Raji (cell line): ENCODE results near the gene SEPTIN1.

ENCODE experiments used
- POLR2A ChIP-seq: IDR thresholded peaks from 2 replicates; pipeline ENCODE4 v1.6.1; 2011; ENCODE audit warnings: low read depth, low read length, control low read depth; ENCODE audit not compliant: insufficient read depth

SEPTIN1 gene

GRCh38 chr16:30409125-30410060, 27.0 kb upstream of the SEPTIN1 start:
- TF ChIP-seq POLR2A, result no peak

GRCh38 chr16:30407804-30408534, 25.6 kb upstream of the SEPTIN1 start:
- TF ChIP-seq POLR2A, result no peak

DNA sequence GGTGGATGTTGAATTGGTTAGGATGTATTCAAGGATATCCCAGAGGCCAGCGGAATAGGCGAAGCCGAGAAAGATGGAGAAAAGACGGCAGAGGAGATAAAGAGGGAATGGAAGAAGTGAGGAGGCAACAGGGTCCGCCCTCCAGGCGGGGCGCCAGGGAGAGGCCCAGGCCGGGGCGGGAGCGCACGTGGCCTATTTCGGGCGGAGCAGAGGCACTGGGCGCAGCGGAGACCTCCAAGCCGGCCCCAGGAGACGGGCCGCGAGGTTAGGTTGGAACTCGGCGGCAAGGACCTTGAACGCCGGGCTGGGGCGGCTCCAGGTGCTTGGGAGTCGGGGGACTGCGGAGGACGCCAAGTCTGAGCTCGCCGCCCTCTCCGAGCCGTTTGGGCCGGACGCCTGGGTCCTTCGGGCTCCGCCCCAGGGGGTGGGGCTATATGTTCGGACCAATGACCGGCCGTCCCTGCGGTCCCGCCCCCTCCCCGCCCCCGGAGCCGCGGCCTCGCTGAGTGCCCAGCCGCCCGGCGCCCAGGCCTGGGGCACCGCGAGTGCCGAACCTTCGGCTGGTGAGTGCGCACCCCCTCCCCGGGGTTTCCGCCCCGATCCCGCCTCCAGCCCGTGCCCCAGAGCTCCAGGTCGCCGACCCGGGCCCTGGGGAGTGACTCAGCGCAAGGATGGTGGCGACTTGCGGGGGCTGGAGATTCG, 24.9 kb upstream of the SEPTIN1 start, which contains the start of gene ZNF771:
Gene ZNF771 (plus strand): TSS at position 505 of the 702 bp plus-strand sequence. CDS start 448 bp downstream, outside the sequence.
- TF ChIP-seq POLR2A, result peak; percentile 92

- TF ChIP-seq POLR2A, result no peak
Measured at GRCh38 chr16:30406795-30407101, 24.4 kb upstream of the SEPTIN1 start.

DNA sequence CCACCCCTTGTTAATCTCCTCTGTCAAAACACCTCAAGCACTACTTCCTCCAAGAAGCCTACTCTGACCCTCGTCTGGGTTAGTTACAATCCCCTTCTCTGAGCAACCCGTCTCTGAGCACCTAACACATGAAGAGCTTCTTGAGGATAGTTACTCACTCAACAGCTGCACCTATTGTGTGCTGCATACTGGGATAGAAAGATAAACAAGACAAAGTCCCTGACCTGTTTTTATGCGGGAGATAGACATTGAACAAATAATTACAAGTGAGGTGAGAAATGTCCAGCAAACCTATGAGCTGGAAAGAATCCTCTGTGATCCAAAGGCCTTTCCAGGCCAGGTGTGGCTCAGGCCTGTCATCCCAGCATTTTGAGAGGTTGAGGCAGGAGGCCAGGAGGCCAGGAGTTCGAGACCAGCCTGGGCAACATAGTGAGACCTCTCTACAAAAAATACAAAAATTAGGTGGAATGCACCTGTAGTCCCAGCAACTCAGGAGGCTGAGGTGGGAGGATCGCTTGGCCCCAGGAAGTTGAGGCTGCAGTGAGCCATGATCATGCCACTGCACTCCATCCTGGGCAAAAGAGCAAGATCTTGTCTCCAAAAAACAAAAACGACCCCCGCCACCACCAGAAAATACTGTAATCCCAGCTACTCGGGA, 19.5 kb upstream of the SEPTIN1 start:
- TF ChIP-seq POLR2A, result no peak

DNA sequence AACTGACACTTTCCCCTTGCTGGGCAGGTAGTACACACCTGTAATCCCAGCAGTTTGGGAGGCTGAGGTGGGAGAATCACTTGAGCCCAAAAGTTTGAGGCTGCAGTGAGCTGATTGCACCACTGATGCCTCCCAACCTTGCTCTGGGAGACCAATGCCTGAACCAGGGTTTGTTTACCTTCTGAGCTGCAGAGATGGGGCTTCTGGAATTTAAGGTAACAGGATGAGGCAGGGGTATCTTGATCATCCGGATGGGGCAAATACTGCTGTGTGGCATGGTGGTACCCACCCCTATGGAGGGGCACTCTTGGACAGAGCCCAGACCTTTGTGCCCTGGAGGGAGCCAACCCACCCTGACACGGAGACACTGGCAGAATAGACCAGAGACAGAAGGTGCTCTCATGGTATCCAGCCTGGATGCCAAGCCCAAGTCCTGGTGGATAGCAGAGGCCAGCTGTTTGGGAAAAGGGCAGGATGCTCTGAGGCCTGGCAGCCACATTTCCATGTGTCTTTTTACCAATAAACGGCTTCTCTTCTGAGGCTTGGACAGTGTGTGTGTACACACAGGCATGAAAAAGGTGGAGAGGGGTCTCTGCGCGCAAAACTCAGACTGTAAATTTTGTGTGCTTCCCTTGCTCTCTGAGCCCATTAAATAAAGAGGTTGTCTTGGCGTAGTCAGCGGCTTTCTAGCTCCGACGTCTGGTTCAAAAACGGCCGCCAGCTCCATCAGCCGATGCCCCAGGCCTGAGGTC, 17.2 kb upstream of the SEPTIN1 start:
- TF ChIP-seq POLR2A, result no peak

DNA sequence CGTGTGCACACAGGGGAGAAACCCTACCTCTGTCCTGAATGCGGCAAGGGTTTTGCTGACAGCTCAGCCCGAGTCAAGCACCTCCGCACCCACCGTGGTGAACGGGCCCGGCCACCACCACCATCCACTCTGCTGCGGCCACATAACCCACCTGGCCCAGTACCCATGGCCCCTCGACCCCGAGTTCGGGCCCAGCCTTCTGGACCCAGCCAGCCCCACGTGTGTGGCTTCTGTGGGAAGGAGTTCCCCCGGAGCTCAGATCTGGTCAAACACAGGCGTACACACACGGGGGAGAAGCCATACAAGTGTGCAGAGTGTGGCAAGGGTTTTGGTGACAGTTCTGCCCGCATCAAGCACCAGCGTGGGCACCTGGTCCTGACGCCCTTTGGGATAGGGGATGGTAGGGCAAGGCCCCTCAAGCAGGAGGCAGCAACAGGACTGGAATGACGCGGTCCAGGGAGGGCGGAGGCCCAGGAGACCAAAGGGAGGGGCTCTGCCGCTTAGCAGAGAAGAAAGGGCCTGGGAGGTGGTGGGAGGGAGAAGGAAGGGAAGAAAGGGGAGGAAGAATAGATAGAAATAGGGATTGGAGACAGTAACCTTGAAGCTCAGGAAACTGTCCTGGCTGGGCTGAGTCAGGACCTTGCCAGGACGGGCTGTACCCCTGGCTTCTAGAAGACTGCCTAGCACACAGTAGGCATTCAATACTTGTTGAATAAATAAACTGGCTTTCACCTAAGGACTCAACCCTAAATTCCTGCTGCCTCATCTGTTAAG, 16.5 kb upstream of the SEPTIN1 start:
- no peak for TF ChIP-seq POLR2A

DNA sequence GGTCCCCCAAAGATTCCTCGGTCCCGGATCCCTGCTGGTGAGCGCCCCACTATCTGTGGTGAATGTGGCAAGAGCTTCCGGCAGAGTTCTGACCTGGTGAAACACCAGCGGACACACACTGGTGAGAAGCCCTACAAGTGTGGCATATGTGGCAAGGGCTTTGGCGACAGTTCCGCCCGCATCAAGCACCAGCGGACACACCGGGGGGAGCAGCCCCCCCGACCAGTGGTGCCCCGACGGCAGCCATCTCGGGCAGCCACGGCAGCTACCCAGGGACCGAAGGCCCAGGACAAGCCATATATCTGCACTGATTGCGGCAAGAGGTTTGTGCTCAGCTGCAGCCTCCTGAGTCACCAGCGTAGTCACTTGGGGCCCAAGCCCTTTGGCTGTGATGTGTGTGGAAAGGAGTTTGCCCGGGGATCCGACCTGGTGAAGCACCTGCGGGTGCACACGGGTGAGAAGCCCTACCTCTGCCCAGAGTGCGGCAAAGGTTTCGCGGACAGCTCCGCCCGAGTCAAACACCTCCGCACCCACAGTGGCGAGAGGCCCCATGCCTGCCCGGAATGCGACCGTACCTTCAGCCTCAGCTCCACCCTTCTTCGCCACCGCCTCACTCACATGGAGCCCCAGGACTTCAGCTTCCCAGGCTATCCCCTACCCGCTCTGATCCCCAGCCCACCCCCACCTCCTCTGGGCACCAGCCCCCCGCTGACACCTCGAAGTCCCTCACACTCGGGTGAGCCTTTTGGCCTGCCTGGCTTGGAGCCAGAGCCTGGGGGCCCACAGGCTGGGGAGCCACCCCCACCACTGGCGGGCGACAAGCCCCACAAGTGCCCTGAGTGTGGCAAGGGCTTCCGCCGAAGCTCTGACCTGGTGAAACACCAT, 15.7 kb upstream of the SEPTIN1 start:
- TF ChIP-seq POLR2A, result no peak

DNA sequence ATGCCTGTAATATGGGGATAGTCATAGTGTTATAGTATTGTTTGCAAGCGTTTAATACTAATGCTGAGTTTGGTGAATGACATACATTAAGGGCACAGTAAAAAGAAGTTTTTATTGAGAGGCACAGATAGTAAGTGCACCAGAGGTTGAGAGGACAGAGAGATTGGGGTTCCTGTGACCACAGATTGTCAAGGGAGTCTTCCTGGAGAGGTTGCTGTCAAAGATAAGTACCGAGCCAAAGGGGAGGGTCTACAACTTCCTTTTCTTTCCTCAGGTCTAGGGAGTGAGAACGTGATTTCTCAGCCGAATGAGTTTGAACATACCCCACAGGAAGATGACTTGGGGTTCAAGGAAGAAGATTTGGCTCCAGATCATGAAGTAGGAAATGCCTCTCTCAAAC, 14.7 kb upstream of the SEPTIN1 start:
- no peak for TF ChIP-seq POLR2A

DNA sequence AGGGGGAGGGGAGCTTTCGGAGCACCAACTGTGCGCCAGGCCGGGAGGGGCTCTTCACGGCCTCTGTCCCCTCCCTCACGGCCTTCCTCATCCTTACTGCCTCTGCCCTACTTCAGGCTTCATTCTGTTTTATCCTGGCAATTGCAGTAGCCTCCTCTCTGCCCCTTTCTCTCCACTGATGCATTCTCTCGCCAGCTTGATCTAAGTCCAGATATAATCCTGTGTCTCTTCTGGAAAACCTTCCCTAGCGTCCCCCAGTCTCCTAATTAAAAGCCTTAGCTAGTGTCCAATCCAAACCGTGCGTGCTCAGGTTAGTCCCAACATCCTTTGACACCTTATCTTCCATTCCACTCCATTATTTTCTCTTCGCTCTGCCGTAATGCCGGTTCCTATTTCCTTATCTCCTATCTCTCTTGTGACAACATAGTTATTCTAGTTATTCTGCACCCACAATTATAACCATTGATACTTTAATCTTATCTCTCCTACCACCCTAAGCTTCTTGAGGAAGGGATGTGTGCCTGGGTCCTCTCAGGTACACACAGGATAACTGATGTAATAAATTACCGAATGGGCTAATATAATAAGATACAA, 13.7 kb upstream of the SEPTIN1 start:
- no peak for TF ChIP-seq POLR2A

DNA sequence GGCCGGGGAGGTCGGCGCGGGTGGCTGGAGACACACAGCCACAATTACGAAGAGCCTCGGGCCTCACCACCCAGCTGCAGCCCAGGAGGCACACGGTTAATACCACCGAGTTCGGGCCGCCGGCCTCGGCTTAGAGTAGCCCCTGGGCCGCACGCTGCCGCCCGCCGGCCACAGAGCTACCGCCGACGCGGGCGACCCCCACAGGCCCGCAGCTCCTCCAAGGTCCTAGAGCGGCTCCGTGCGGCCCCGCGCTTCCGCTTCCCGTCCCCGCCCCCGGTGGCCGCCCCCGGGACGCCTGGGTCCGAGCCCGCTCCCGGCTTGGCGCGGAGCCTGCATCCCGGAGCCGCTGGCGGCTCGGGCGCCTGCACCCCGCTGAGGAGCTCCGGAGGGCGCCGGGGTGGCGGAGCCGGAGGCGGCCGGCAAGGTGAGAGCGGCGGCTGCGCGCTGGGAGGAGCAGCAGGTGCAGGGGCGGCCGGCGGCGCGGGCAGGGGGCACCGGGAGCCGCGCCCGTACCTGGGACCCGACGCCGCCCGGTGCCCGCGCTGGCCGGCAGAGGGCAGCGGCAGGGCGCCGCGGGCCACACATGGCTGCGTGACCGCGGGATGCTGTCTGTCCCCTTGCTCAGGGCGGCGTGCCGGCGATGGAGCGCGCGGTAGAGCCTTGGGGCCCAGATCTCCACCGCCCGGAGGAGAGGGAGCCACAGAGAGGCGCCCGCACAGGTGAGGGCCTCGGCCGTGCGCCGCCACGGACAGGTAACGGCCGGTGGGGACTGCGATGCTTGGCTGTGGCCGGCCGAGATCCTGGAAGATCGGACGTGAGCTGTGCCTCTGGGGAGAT, 13.0 kb upstream of the SEPTIN1 start, which contains the start of gene ZNF48:
Gene ZNF48 (plus strand): TSS at position 266 of the 837 bp plus-strand sequence. CDS start 375 bp downstream, at position 641.
- peak; percentile 66 for TF ChIP-seq POLR2A

DNA sequence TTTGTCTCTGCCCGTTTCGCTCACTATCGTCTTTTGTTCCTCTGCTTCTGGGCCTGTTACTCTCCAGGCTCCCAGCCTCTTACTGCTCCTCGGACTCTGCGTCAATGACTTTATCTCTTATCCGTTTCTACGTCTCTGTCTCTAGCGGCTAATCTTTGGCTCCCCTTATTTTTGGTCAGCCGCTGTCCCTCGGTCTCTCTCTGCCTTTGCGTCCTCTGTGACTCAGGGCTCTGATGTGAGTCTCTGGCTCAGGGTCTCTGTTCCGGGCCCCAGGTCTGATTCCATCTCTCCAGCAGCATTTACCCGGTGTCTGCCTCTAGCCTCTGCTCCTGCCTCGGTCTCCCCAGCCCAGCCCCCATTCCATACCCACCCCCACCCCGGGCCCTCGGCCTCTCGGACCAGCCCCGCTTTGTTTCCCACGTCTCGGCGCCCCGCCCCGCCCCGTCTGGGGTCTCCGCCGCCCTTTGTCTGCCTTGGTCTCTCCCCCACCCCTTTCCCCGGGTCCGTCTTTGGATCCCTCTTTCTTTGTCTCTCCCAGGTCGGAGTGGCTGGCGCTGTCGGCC, 12.3 kb upstream of the SEPTIN1 start:
- TF ChIP-seq POLR2A, result no peak
